HG03060 (cell line): ENCODE data around the gene AQP5.

Experiments used
- ATAC-seq: cut with Tn5 transposase; IDR thresholded peaks from one replicate; pipeline ENCODE4 v1.9.1; 2021; ENCODE audit warnings: low read depth, moderate number of reproducible peaks; ENCODE audit not compliant: unreplicated experiment

Gene AQP5

GRCh38 chr12:49961111-49961922 is at the start of gene AQP5:
Gene AQP5 (plus strand): TSS chr12:49961872. CDS start chr12:49962018, 146 bp downstream.
- no peak for ATAC-seq

GRCh38 chr12:49912345-49913255 is 49.1 kb upstream of the AQP5 start:
- no peak for ATAC-seq

GRCh38 chr12:49916129-49916919 is 45.3 kb upstream of the AQP5 start:
- no peak for ATAC-seq

GRCh38 chr12:49917166-49917787 is 44.4 kb upstream of the AQP5 start:
- ATAC-seq = no peak

- ATAC-seq = no peak
Observed at GRCh38 chr12:49917788-49918173, 43.9 kb upstream of the AQP5 start.

GRCh38 chr12:49920241-49920914 is 41.3 kb upstream of the AQP5 start:
- no peak for ATAC-seq

- no peak for ATAC-seq
Observed at GRCh38 chr12:49920915-49921286, 40.8 kb upstream of the AQP5 start.

- ATAC-seq = no peak
Observed at GRCh38 chr12:49921299-49921698, 40.4 kb upstream of the AQP5 start.

- ATAC-seq = no peak
Observed at GRCh38 chr12:49921936-49922335, 39.7 kb upstream of the AQP5 start.

- no peak for ATAC-seq
Observed at GRCh38 chr12:49922349-49923034, 39.2 kb upstream of the AQP5 start.

- ATAC-seq = no peak
Observed at GRCh38 chr12:49923035-49923644, 38.5 kb upstream of the AQP5 start.

GRCh38 chr12:49923880-49924556 is 37.7 kb upstream of the AQP5 start:
- ATAC-seq = no peak

GRCh38 chr12:49924628-49925246 is 36.9 kb upstream of the AQP5 start:
- ATAC-seq = no peak

GRCh38 chr12:49925433-49926204 is 36.1 kb upstream of the AQP5 start:
- ATAC-seq = no peak

- ATAC-seq = no peak
Observed at GRCh38 chr12:49928471-49928870, 33.2 kb upstream of the AQP5 start.

GRCh38 chr12:49929581-49929980 is 32.1 kb upstream of the AQP5 start:
- no peak for ATAC-seq
